CD4-positive, alpha-beta T cell treated with Interleukin-2 at 100 ng/mL for 4 hours (primary cell): Measurements from ENCODE around the gene NRP2.

Source experiments
- DNase-seq: peaks from one replicate; pipeline ENCODE4 v3.0.0-alpha.2; 2020; ENCODE audit warnings: low spot score

NRP2 gene

GRCh38 chr2:205687641-205687956 lies 5.3 kb downstream of the NRP2 start:
- no peak for DNase-seq

- DNase-seq = no peak
Measured at GRCh38 chr2:205688417-205689200, 6.3 kb downstream of the NRP2 start.

GRCh38 chr2:205689820-205690219 lies 7.5 kb downstream of the NRP2 start:
- no peak for DNase-seq

- no peak for DNase-seq
Measured at GRCh38 chr2:205692104-205692503, 9.8 kb downstream of the NRP2 start.

GRCh38 chr2:205694256-205694655 lies 12.0 kb downstream of the NRP2 start:
- DNase-seq = no peak

GRCh38 chr2:205695460-205695991 lies 13.2 kb downstream of the NRP2 start:
- DNase-seq = no peak

- no peak for DNase-seq
Measured at GRCh38 chr2:205696331-205696926, 14.1 kb downstream of the NRP2 start.

GRCh38 chr2:205696927-205697441 lies 14.7 kb downstream of the NRP2 start:
- DNase-seq = no peak

- no peak for DNase-seq
Measured at GRCh38 chr2:205698286-205699268, 16.3 kb downstream of the NRP2 start.

GRCh38 chr2:205699515-205700289 lies 17.4 kb downstream of the NRP2 start:
- no peak for DNase-seq

- DNase-seq = no peak
Measured at GRCh38 chr2:205700331-205701132, 18.2 kb downstream of the NRP2 start.

- no peak for DNase-seq
Measured at GRCh38 chr2:205701509-205701908, 19.2 kb downstream of the NRP2 start.

- DNase-seq = no peak
Measured at GRCh38 chr2:205702576-205702975, 20.3 kb downstream of the NRP2 start.

- no peak for DNase-seq
Measured at GRCh38 chr2:205703471-205704126, 21.3 kb downstream of the NRP2 start.

GRCh38 chr2:205704127-205704741 lies 21.9 kb downstream of the NRP2 start:
- no peak for DNase-seq

- no peak for DNase-seq
Measured at GRCh38 chr2:205705511-205706349, 23.4 kb downstream of the NRP2 start.

GRCh38 chr2:205706769-205707381 lies 24.6 kb downstream of the NRP2 start:
- DNase-seq = peak; percentile 26

- DNase-seq = no peak
Measured at GRCh38 chr2:205708231-205708631, 25.9 kb downstream of the NRP2 start.
